ENCODE results near the gene HERPUD2.
"Not testable (repeated sequence)": the region's sequence is repeated elsewhere in the genome, so short reads cannot be mapped to it uniquely, and the experiment has no call there.

HERPUD2 gene

DNA sequence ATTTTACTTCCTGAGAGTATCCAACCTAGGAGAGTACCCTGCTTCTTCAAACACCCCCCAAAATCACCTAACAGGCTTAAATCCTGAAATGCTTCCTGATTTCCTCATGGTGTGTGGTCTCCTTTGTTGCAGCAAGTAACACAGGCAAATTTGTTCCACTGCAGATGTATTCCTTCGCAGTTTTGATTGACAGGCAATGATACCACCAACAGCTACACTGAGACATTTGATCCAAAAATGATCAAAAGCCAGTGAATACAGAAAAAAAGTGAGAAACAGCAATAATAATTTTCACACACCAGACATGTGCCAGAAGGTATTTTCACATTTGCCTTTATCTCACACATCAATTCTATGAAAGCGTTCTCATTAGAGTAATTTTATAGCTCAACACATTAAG is 95.9 kb downstream of the HERPUD2 start:
- no peak for DNase-seq

DNA sequence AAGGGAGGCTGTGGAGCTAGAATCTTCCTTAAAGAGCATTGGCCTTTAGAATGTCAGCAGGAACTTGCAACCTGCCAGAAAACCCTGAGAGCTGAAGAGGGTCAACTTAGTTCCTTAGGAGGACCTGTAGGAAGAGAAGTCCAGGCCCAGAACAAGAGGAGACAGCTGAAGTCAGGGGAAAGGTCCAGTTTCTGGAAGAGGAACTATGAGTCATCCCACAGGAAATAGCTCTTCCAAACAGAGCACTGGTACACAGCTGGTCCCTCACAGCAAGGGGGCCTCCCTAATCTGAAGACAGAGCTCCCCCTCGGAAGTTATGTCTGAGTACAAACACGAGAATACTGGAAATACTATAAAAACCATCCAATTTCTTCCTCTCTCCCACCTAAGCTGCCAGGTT is 98.9 kb downstream of the HERPUD2 start:
- no peak for DNase-seq

DNA sequence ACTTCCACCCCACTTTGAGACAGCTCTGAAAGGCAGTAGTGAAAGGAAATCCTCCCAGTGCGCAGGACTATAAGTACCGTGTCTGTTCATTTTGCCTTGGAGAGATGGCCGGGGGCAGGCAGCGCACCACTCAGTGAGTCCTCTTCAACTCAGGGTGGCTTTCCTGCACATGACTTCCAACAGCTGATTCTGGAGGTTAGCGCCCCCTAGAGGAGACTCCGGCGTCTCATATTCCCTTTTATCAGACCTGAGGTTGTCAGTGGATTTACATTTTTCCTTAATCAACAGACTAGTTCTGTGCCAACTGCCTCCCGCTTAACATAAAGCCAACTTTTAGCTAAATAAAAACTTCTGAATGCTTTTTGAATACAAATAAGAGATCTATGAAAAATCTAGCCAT is 101.0 kb downstream of the HERPUD2 start:
- no peak for DNase-seq

DNA sequence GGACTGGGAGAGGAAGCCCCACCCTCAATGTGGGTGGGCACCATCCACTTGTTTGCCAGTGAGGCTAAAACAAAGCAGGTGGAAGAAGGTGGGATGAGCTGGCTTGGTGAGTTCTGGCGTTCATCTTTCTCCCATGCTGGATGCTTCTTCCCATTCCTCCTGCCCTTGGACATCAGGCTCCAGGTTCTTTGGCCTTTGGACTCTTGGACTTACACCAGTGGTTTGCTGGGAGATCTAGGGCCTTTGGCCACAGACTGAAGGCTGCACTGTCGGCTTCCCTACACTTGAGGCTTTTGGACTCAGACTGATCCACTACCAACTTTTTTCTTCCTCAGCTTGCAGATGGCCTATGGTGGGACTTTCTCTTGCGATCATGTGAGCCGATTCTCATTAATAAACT is 106.3 kb downstream of the HERPUD2 start:
- DNase-seq = no peak

DNA sequence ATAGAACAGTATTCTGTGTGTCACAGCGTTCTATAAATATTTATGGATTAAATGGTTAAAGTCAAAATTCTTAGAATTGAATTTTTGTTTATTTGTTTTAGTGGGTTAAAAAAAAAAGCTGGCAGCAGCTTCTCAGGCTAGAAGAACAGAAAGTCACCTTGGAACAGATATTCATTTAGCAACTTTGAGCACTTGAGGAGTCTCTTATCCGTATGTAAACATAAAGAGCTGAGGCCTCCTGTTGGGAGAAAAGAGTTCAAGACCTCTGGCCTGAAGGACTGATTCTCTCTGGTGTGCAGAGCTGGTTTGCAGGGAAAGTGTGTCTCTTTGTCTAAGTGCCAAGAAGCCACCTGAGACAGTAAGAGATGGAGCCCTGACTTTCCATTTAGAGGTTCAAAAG is 109.9 kb downstream of the HERPUD2 start:
- DNase-seq = no peak

DNA sequence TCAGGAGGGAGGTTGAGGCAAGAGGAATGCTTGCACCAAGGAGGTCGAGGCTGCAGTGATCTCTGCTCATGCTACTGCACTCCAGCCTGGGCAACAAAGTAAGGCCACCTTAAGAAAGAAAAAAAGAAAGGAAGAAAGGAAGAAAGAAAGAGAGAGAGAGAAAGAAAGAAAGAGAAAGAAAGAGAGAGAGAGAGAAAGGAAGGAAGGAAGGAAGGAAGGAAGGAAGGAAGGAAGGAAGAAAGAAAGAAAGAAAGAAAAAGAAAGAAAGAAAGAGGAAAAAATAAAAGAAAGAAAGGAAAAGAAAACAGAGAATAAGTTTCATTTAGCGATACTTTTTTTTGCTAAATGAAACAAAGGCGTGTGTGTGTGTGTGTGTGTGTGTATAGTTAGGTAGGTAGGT is 110.4 kb downstream of the HERPUD2 start:
- DNase-seq = not testable (repeated sequence)
